ENCODE results near the gene NOTCH2. TPM values are rescaled to one million over a fixed set of nuclear protein-coding genes. Genes with fewer than 3 reads are reported as not detected.

Gene NOTCH2
- total RNA-seq, 1 experiment from 2014 or later: 62.9 TPM

DNA sequence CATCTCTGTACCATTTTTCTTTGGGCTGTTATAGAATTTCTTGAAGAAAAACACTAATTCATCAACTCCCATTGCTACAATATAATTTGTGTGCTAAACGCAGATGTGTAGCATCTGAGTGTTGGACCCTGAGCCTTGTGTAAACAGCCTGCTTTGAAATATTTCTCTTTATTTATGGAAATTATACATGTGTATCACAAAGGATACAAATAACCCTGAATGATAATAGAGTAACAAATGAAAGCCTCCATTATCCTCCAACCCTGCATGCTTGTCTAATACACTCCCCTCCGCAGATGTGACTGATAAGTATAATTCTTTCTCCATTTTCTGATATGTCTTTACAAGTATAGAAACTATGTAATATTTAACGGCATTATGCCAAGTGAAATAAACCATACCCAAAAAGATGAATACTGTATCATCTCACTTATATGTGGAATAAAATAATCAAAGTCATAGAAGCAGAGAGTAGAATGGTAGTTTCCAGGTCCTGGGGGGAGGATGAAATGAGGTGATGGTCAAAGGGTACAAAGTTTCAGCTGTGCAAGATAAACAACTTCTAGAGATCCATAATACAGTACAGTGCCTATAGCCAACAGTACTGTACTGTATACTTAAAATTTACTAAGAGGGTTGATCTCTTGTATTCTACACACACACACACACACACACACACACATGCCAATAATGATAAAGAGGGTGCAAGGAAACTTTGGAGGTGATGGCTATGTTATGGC, 170.3 kb downstream of the NOTCH2 start:
- DNase-seq (ENCODE audit: low read depth, low spot score) (no peak), ATAC-seq (no peak)
- Histone ChIP-seq H3K27ac (ENCODE audit: low read depth, low read length) (no peak overlapping the region), H3K4me1 (ENCODE audit: control insufficient read depth in 1 of 2, insufficient read depth in 2 of 2, low read length in 2 of 2) (no peaks in the 10 kb centered on the region), H3K36me3 (ENCODE audit: control insufficient read depth in 1 of 2, insufficient read depth in 2 of 2, low read length in 2 of 2) (no peaks in the 10 kb centered on the region), H3K9ac (ENCODE audit: low read length) (no peak overlapping the region), H2AFZ (ENCODE audit: low read depth, low read length, poor library complexity, severe bottlenecking) (no peak overlapping the region), H3K9me2 (ENCODE audit: insufficient read depth) (no peaks in the 10 kb centered on the region), H3K4me2 (ENCODE audit: low read length) (no peak overlapping the region), H3K9me3 (ENCODE audit: control insufficient read depth in 1 of 2, insufficient read depth in 1 of 2, low read depth in 1 of 2, low read length in 2 of 2) (no peaks in the 10 kb centered on the region), H3K4me3 (replicated peaks in 1 of 2; ENCODE audit: low read depth in 1 of 2, low read length in 2 of 2) (no peak overlapping the region), H4K20me1 (ENCODE audit: insufficient read depth) (no peaks in the 10 kb centered on the region), H3K79me2 (ENCODE audit: insufficient read depth, low read length) (no peaks in the 10 kb centered on the region), H3K27me3 (ENCODE audit: insufficient read depth, low read length) (0 out of 2 replicates have a peak, but pooled peaks cover 5% of the 10 kb centered on the region)
- CTCF ChIA-PET: interaction anchor here (0.9 kb wide), 1 partner anchor 13 kb away, joined by 4 read pairs; no protein-coding TSS in a partner anchor
- BruUV-seq (replicated peaks): no TSS peak
- intact Hi-C loops (cut with micrococcal nuclease): no loop called here
- POLR2A ChIA-PET: no interaction called here
- TF ChIP-seq FOSL1 (IDR thresholded peaks at IDR 0.05; ENCODE audit: low read depth) (no peak), SRF (IDR thresholded peaks at IDR 0.05; ENCODE audit: low read depth) (no peak), EZH2 (IDR thresholded peaks at IDR 0.05) (no peak), ZNF274 (IDR thresholded peaks at IDR 0.05; ENCODE audit: low read depth, low read length) (no peak), CEBPB (IDR thresholded peaks at IDR 0.05; ENCODE audit: low read depth) (no peak), JUND (IDR thresholded peaks at IDR 0.05) (no peak), TCF7L2 (IDR thresholded peaks at IDR 0.05; ENCODE audit: borderline replicate concordance, extremely low read depth, insufficient read depth, insufficient read length) (no peak)
- TF ChIP-seq, protein P1, sequence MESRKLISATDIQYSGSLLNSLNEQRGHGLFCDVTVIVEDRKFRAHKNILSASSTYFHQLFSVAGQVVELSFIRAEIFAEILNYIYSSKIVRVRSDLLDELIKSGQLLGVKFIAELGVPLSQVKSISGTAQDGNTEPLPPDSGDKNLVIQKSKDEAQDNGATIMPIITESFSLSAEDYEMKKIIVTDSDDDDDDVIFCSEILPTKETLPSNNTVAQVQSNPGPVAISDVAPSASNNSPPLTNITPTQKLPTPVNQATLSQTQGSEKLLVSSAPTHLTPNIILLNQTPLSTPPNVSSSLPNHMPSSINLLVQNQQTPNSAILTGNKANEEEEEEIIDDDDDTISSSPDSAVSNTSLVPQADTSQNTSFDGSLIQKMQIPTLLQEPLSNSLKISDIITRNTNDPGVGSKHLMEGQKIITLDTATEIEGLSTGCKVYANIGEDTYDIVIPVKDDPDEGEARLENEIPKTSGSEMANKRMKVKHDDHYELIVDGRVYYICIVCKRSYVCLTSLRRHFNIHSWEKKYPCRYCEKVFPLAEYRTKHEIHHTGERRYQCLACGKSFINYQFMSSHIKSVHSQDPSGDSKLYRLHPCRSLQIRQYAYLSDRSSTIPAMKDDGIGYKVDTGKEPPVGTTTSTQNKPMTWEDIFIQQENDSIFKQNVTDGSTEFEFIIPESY (IDR thresholded peaks at IDR 0.05; ENCODE audit: extremely low read depth, insufficient replicate concordance, low read length): no peak
- TF ChIP-seq, protein P2, sequence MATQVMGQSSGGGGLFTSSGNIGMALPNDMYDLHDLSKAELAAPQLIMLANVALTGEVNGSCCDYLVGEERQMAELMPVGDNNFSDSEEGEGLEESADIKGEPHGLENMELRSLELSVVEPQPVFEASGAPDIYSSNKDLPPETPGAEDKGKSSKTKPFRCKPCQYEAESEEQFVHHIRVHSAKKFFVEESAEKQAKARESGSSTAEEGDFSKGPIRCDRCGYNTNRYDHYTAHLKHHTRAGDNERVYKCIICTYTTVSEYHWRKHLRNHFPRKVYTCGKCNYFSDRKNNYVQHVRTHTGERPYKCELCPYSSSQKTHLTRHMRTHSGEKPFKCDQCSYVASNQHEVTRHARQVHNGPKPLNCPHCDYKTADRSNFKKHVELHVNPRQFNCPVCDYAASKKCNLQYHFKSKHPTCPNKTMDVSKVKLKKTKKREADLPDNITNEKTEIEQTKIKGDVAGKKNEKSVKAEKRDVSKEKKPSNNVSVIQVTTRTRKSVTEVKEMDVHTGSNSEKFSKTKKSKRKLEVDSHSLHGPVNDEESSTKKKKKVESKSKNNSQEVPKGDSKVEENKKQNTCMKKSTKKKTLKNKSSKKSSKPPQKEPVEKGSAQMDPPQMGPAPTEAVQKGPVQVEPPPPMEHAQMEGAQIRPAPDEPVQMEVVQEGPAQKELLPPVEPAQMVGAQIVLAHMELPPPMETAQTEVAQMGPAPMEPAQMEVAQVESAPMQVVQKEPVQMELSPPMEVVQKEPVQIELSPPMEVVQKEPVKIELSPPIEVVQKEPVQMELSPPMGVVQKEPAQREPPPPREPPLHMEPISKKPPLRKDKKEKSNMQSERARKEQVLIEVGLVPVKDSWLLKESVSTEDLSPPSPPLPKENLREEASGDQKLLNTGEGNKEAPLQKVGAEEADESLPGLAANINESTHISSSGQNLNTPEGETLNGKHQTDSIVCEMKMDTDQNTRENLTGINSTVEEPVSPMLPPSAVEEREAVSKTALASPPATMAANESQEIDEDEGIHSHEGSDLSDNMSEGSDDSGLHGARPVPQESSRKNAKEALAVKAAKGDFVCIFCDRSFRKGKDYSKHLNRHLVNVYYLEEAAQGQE (IDR thresholded peaks at IDR 0.05; ENCODE audit: low read depth): no peak
- RAD21 ChIA-PET (ENCODE audit: low non-redundant PET in 1 of 2, low total read pairs in 2 of 2, uncharacterized antibody in 2 of 2, unreplicated experiment in 2 of 2): no interaction called here

Measured in HCT116 (cell line).